ENCODE measurements around the gene ZNF501.

The ZNF501 gene

GRCh38 chr3:44761101-44761423 is 31.6 kb downstream of the ZNF501 start:
- TF ChIP-seq Cebpa-rat (IDR thresholded peaks at IDR 0.05) = no peak
- Histone ChIP-seq H3K9me3 (peaks cover 77% of the 10 kb centered on the region), H3K4me3 (peak overlapping the region; percentile 91), H3K27me3 (no peaks in the 10 kb centered on the region), H3K9ac (peak overlapping the region; percentile 92), H3K4me2 (peak overlapping the region; percentile 86), H3K27ac (peak overlapping the region; percentile 91), H3K36me3 (peaks cover 72% of the 10 kb centered on the region), H4K20me1 (no peaks in the 10 kb centered on the region), H3K4me1 (peaks cover 24% of the 10 kb centered on the region)

GRCh38 chr3:44761424-44762169 is 32.2 kb downstream of the ZNF501 start, which contains the start of the genes KIAA1143 and KIF15:
TSS of gene KIAA1143 (minus strand) at chr3:44761619. CDS start at chr3:44761602, 17 bp downstream.
TSS of gene KIF15 (plus strand) at chr3:44761794. CDS start at chr3:44761866, 72 bp downstream.
- peaks cover 77% of the 10 kb centered on the region for H3K9me3 ChIP-seq
- no peak for TF ChIP-seq Cebpa-rat (IDR thresholded peaks at IDR 0.05)
- peak within 1 kb of the TSS; percentile 91 for H3K4me3 ChIP-seq
- H3K36me3 ChIP-seq = peaks cover 72% of the 10 kb centered on the region
- no peaks in the 10 kb centered on the region for H3K27me3 ChIP-seq
- peak within 1 kb of the TSS; percentile 90 for H3K4me2 ChIP-seq
- peaks cover 24% of the 10 kb centered on the region for H3K4me1 ChIP-seq
- H4K20me1 ChIP-seq = no peaks in the 10 kb centered on the region
- H3K27ac ChIP-seq = peak within 1 kb of the TSS; percentile 91
- H3K9ac ChIP-seq = peak within 1 kb of the TSS; percentile 92

DNA sequence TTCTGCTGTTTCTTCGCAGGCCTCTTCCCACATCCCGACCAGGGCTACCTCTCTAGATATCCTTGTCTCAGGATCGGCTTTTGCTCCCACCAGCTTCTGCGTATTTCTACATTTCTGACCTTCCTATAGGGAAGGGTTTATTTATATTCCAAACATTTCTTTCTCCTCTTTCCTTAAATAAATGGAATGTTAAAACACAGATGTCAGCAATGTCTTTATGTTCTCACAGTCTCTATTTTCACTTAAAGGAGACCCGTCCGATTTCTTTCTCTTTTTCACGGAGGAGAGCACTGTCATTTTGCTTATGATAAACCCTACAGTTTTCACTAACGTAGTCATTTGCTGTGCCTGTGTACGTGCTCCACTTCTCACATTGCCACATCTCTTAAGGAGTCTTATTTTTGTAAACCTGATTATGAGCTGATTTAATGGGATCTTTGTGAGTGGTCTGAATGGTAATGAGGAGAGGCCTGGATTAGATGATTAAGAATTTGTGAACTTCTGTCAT is 32.8 kb downstream of the ZNF501 start:
- no peaks in the 10 kb centered on the region for H3K27me3 ChIP-seq
- H4K20me1 ChIP-seq = no peaks in the 10 kb centered on the region
- peaks cover 72% of the 10 kb centered on the region for H3K36me3 ChIP-seq
- peak overlapping the region; percentile 92 for H3K9ac ChIP-seq
- peaks cover 77% of the 10 kb centered on the region for H3K9me3 ChIP-seq
- H3K4me2 ChIP-seq = peak overlapping the region; percentile 90
- H3K27ac ChIP-seq = peak overlapping the region; percentile 91
- TF ChIP-seq Cebpa-rat (IDR thresholded peaks at IDR 0.05) = no peak
- H3K4me1 ChIP-seq = peaks cover 24% of the 10 kb centered on the region
- peak overlapping the region; percentile 91 for H3K4me3 ChIP-seq

DNA sequence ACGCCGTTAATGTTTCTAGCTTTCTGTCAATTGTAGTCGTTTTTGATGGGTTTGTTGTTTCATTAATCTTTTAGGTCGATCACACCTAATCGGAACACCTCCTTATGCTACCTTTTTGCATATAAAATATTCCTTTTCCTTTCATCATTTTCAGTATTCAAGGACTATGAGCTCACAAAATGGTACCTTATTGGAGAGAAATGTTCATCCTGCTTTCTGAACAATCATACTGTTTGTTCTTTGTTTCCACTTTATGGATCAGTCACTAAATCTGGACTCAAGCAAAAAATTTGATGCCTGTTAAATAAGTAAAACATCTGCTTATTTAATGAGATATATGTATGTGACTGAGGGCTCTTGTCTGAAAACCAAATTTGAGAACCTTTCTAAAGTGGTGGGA is 33.3 kb downstream of the ZNF501 start:
- Histone ChIP-seq H3K4me3 (peak overlapping the region; percentile 91), H3K36me3 (peaks cover 72% of the 10 kb centered on the region), H3K4me2 (peak overlapping the region; percentile 90), H3K4me1 (peaks cover 24% of the 10 kb centered on the region), H3K9me3 (peaks cover 77% of the 10 kb centered on the region), H4K20me1 (no peaks in the 10 kb centered on the region), H3K27me3 (no peaks in the 10 kb centered on the region), H3K9ac (peak overlapping the region; percentile 92), H3K27ac (peak overlapping the region; percentile 91; the same call in 1 of the 2 replicates)
- TF ChIP-seq Cebpa-rat (IDR thresholded peaks at IDR 0.05) = no peak

DNA sequence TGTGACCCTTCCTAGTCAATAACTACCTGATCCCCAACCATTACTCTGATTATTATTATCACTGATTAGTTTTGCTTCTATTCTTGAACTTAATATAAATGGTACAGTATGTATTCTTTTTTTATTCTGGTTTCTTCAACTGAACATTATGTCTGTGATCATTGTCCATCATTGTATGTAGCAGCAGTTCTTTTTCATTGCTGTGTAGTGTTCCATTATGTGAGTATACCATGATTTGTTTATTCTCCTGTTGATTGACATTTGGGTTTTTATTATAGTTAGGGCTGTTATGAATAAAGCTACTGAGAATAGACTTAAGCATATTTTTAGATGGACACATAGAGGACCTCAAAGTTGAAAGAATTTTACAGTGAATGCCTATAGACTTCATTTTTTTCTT is 34.8 kb downstream of the ZNF501 start:
- no peak for TF ChIP-seq Cebpa-rat (IDR thresholded peaks at IDR 0.05)
- peaks cover 24% of the 10 kb centered on the region for H3K4me1 ChIP-seq
- H3K27me3 ChIP-seq = no peaks in the 10 kb centered on the region
- peaks cover 72% of the 10 kb centered on the region for H3K36me3 ChIP-seq
- no peak overlapping the region for H3K4me3 ChIP-seq
- H4K20me1 ChIP-seq = no peaks in the 10 kb centered on the region
- peaks cover 77% of the 10 kb centered on the region for H3K9me3 ChIP-seq
- H3K9ac ChIP-seq = no peak overlapping the region
- H3K27ac ChIP-seq = no peak overlapping the region
- no peak overlapping the region for H3K4me2 ChIP-seq

GRCh38 chr3:44771424-44772098 is 42.1 kb downstream of the ZNF501 start:
- no peak overlapping the region for H3K4me2 ChIP-seq
- no peaks in the 10 kb centered on the region for H4K20me1 ChIP-seq
- no peak overlapping the region for H3K9ac ChIP-seq
- no peak for TF ChIP-seq Cebpa-rat (IDR thresholded peaks at IDR 0.05)
- H3K27me3 ChIP-seq = no peaks in the 10 kb centered on the region
- peaks cover 76% of the 10 kb centered on the region for H3K9me3 ChIP-seq
- peak overlapping the region; percentile 13; the same call in 1 of the 2 replicates for H3K4me3 ChIP-seq
- no peaks in the 10 kb centered on the region for H3K4me1 ChIP-seq
- H3K27ac ChIP-seq = no peak overlapping the region
- H3K36me3 ChIP-seq = peaks cover 100% of the 10 kb centered on the region

GRCh38 chr3:44772099-44772442 is 42.6 kb downstream of the ZNF501 start:
- H3K9me3 ChIP-seq = peaks cover 70% of the 10 kb centered on the region
- H3K27ac ChIP-seq = no peak overlapping the region
- H3K9ac ChIP-seq = no peak overlapping the region

GRCh38 chr3:44782891-44783290 is 53.5 kb downstream of the ZNF501 start:
- TF ChIP-seq Cebpa-rat (IDR thresholded peaks at IDR 0.05) = no peak
- Histone ChIP-seq H3K9me3 (no peaks in the 10 kb centered on the region), H3K27me3 (no peaks in the 10 kb centered on the region), H3K4me2 (no peak overlapping the region), H3K27ac (no peak overlapping the region), H3K9ac (no peak overlapping the region), H3K4me3 (no peak overlapping the region), H4K20me1 (no peaks in the 10 kb centered on the region), H3K36me3 (peaks cover 93% of the 10 kb centered on the region), H3K4me1 (no peaks in the 10 kb centered on the region)

More at GRCh38 chr3:44772099-44772442, 42.6 kb downstream of the ZNF501 start:
- Histone ChIP-seq H3K4me2 (no peak overlapping the region), H3K36me3 (peaks cover 100% of the 10 kb centered on the region), H3K27me3 (no peaks in the 10 kb centered on the region), H3K4me1 (no peaks in the 10 kb centered on the region), H3K4me3 (peak overlapping the region; percentile 13; the same call in 1 of the 2 replicates), H4K20me1 (no peaks in the 10 kb centered on the region)
- TF ChIP-seq Cebpa-rat (IDR thresholded peaks at IDR 0.05) = no peak
